GM12801 (cell line): ENCODE data around the gene NTRK3.

Experiments used
- TF ChIP-seq, protein P1 (sequence below): IDR thresholded peaks from one replicate; pipeline ENCODE4 v1.5.1; 2011; ENCODE audit warnings: control low read depth; ENCODE audit not compliant: insufficient read length; ENCODE audit errors: extremely low read depth

Gene NTRK3

DNA sequence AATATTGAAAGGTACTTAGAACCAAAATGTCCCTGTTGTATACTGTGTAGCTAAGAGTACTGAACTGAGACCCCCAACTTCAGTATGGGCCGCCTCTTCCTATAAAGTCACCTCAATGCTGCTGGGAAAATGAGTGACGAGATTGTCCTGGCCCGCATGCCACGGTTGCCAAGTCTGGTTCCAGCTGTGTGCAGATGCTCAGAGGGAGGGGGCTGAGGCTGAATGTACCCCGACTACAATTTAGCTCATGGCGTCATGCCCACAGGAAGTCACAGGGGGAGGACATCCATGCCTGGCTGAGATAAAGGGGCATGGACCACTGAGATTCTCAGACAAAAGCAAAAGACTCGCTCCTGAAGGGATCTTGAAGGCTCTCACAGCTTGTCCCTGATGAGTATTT lies 271.1 kb downstream of the NTRK3 start:
- TF ChIP-seq, protein P1, sequence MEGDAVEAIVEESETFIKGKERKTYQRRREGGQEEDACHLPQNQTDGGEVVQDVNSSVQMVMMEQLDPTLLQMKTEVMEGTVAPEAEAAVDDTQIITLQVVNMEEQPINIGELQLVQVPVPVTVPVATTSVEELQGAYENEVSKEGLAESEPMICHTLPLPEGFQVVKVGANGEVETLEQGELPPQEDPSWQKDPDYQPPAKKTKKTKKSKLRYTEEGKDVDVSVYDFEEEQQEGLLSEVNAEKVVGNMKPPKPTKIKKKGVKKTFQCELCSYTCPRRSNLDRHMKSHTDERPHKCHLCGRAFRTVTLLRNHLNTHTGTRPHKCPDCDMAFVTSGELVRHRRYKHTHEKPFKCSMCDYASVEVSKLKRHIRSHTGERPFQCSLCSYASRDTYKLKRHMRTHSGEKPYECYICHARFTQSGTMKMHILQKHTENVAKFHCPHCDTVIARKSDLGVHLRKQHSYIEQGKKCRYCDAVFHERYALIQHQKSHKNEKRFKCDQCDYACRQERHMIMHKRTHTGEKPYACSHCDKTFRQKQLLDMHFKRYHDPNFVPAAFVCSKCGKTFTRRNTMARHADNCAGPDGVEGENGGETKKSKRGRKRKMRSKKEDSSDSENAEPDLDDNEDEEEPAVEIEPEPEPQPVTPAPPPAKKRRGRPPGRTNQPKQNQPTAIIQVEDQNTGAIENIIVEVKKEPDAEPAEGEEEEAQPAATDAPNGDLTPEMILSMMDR = no peak

DNA sequence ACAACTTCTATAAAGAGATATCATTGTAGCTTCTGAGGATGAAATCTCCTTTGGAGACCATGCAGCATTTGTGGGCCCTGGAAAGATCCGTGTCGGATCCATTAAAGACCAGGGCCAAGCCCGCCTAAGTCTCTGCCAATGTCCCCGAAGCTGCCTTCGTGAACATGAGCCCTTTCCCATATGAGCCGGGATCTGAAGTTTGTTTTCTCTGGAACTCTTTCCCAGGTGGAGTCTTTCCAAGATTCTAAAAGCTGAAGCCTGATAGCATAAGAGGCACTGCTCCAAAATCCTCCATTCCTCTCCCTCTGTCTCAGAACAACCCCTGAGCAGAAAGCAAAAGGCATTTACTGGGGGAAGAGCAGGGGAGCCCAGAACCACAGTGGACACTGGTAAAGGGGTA lies 274.6 kb downstream of the NTRK3 start:
- TF ChIP-seq, protein P1 = no peak

- TF ChIP-seq, protein P1 = no peak
Observed at GRCh38 chr15:87977907-87978306, 278.6 kb downstream of the NTRK3 start.

- TF ChIP-seq, protein P1 = no peak
Observed at GRCh38 chr15:87976552-87976951, 280.0 kb downstream of the NTRK3 start.

DNA sequence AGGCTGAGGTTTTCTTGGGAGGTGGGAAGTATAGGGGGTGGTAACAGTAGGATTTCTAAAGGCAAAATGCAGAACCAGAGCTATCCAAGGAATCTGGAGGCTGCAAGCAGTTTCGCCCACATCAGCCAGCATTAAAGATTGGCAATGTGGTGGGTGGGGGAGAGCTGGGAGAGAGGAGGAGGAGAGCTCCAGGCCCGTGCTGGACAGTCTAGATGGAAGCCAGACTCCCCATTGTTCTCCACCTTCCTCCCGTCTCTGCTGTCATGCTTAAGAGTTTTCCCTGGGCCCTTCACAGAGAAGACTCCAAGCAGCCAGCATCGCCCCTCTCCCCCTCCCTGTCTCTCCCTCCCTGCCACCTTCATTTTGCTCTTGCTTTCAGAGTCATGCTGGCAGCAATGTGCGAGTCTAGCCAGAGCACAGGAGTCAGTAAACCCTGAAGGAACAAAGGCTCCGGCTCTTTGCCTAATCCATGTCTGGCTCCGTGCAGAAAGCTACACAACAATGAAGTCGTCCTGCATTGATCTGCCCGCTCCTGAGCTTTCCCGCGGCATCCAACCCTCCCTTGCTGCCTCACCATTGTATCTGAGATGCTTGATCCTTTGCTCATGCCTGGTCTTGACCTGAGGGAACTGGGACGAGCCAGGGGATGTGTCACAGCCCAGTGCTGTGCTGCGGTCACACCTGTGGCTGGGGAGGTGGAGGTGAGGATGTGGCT lies 282.9 kb downstream of the NTRK3 start:
- TF ChIP-seq, protein P1 = no peak

- TF ChIP-seq, protein P1 = no peak
Observed at GRCh38 chr15:87971076-87971475, 285.5 kb downstream of the NTRK3 start.

- TF ChIP-seq, protein P1 = no peak
Observed at GRCh38 chr15:87967951-87968350, 288.6 kb downstream of the NTRK3 start.
